ENCODE results near the gene CXCL17.
"Not testable (repeated sequence)": the region's sequence is repeated elsewhere in the genome, so short reads cannot be mapped to it uniquely, and the experiment has no call there.

CXCL17 gene

GRCh38 chr19:42465827-42466280 lies 23.1 kb upstream of the CXCL17 start:
- DNase-seq = no peak

GRCh38 chr19:42461700-42462324 lies 19.1 kb upstream of the CXCL17 start:
- no peak for DNase-seq

- not testable (repeated sequence) for DNase-seq
These were observed 18.5 kb upstream of the CXCL17 start for GRCh38 chr19:42461231-42461630.

GRCh38 chr19:42459926-42460325 lies 17.2 kb upstream of the CXCL17 start:
- DNase-seq = no peak

GRCh38 chr19:42455621-42456081 lies 12.9 kb upstream of the CXCL17 start:
- DNase-seq = no peak

- DNase-seq = no peak
These were observed 12.3 kb upstream of the CXCL17 start for GRCh38 chr19:42455086-42455485.

GRCh38 chr19:42452590-42452989 lies 9.8 kb upstream of the CXCL17 start:
- no peak for DNase-seq

GRCh38 chr19:42450314-42450934 lies 7.7 kb upstream of the CXCL17 start:
- peak; percentile 69 for DNase-seq

- not testable (repeated sequence) for DNase-seq
These were observed 5.6 kb upstream of the CXCL17 start for GRCh38 chr19:42448306-42448705.

- DNase-seq = no peak
These were observed 3.2 kb upstream of the CXCL17 start for GRCh38 chr19:42445948-42446347.

- no peak for DNase-seq
These were observed 1.2 kb upstream of the CXCL17 start for GRCh38 chr19:42443944-42444398.

GRCh38 chr19:42441049-42441445 lies 1.7 kb downstream of the CXCL17 start:
- no peak for DNase-seq

GRCh38 chr19:42440357-42441048 lies 2.2 kb downstream of the CXCL17 start:
- DNase-seq = peak; percentile 54

- DNase-seq = no peak
These were observed 6.7 kb downstream of the CXCL17 start for GRCh38 chr19:42436006-42436405.

- no peak for DNase-seq
These were observed 7.4 kb downstream of the CXCL17 start for GRCh38 chr19:42435316-42435715.

GRCh38 chr19:42433503-42434260 lies 9.1 kb downstream of the CXCL17 start:
- DNase-seq = no peak

- no peak for DNase-seq
These were observed 11.3 kb downstream of the CXCL17 start for GRCh38 chr19:42431486-42431885.

GRCh38 chr19:42428676-42429075 lies 14.1 kb downstream of the CXCL17 start:
- DNase-seq = no peak

- DNase-seq = no peak
These were observed 15.4 kb downstream of the CXCL17 start, which contains the start of gene LIPE for GRCh38 chr19:42427313-42427712. TSS of gene LIPE (minus strand) at chr19:42427388. CDS start at chr19:42427149, 239 bp downstream.

GRCh38 chr19:42426643-42427042 lies 16.1 kb downstream of the CXCL17 start:
- DNase-seq = no peak

- no peak for DNase-seq
These were observed 18.0 kb downstream of the CXCL17 start for GRCh38 chr19:42424712-42425131.

GRCh38 chr19:42424345-42424707 lies 18.4 kb downstream of the CXCL17 start:
- DNase-seq = no peak

All from NCI-H1048 (cell line).